Tongue (tissue), 2 donors: ENCODE results near the gene S100A16. TPM values are rescaled to one million over a fixed set of nuclear protein-coding genes. Genes with fewer than 3 reads are reported as not detected.
"Not testable (repeated sequence)": the region's sequence is repeated elsewhere in the genome, so short reads cannot be mapped to it uniquely, and the experiment has no call there.

Experiments
- DNase-seq: peaks from one replicate; pipeline ENCODE4 v3.0.0-alpha.2; 2015
- total RNA-seq: library from RNA; depleted of rRNA; stranded (reverse); fragments of >200 nt; gene quantifications from one replicate; pipeline ENCODE4 v1.2.3, GENCODE V29; 2014

The S100A16 gene
- total RNA-seq, 1 donor from 2014 or later: 76.2 TPM

GRCh38 chr1:153562021-153562420, 50.9 kb downstream of the S100A16 start:
- DNase-seq: not testable (repeated sequence)

DNA sequence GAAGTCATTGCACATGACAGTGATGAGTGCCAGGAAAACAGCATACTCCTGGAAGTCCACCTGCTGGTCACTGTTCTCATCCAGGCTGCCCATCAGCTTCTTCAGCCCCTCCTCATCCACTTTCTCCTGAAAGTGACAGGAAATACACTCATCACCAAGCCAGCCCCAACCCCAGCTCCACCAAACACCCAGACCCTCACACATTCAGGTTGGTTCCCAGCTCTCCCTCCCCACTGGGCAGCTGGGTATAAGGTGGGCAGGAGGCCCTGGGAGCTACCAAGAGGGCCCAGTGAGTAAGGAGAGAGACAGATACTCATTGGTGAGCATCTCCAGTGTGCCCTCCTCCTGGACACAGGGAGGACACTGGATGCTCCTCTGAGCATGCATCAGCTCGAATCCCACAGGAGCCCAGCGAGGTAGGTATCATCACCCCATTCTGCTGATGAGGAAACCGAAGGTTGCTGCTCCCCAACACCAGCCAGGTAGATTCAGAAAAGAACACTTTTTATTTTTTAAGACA, 51.4 kb downstream of the S100A16 start:
- no peak for DNase-seq

- DNase-seq: no peak
These were observed 52.0 kb downstream of the S100A16 start for GRCh38 chr1:153560771-153561465.

DNA sequence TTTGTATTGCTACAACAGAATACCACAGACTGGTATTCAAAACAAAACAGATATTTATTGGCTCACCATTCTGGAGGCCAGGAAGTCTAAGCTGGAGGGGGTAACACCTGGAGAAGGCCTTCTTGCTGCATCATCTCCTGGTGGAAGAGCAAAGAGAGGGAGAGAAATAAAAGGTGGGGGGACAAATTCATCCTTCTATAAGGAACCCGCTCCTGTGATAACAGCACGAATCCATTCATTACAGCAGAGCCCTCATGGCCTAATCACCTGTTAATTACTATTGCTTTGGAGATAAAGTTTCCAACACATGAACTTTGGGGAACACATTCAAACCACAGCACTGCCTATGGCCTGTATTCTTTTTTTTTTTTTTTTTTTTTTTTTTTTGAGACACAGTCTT, 52.7 kb downstream of the S100A16 start:
- no peak for DNase-seq

DNA sequence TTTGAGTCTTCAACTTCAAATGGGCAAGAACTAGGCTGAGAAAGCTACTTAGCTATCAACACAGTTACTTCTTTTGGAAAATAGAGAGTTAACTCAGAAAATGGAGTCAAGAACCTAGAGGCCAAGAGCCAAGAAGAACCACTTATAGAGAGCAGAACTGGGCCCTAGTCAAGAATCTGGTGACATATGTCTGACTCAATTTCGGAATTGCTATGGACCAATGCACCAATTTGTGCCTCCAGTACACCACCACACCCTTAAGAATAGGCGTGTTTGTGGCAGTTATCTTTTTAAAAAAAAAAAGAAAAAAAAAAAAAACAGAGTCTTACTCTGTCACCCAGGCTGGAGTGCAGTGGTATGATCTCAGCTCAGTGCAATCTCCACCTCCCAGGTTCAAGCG, 55.1 kb downstream of the S100A16 start:
- no peak for DNase-seq

Other genes with a start within 250 kb of the S100A16 start
- gene S100A12, start 237.5 kb downstream of the S100A16 start, total RNA-seq: 7.6 TPM
- gene S100A8, start 222.1 kb downstream of the S100A16 start, total RNA-seq: 87.6 TPM
- gene S100A7A, start 196.6 kb downstream of the S100A16 start, total RNA-seq: not detected
- gene S100A7, start 152.5 kb downstream of the S100A16 start, total RNA-seq: 2.6 TPM
- gene S100A6, start 77.1 kb downstream of the S100A16 start, total RNA-seq: 103 TPM
- not detected for gene S100A5, start 72.2 kb downstream of the S100A16 start, total RNA-seq
- 160 TPM for gene S100A4, start 67.3 kb downstream of the S100A16 start, total RNA-seq
- gene S100A3, start 63.9 kb downstream of the S100A16 start, total RNA-seq: 0.72 TPM
- 46.5 TPM for gene S100A2, start 47.3 kb downstream of the S100A16 start, total RNA-seq
- 40.9 TPM for gene S100A14, start 3.2 kb upstream of the S100A16 start, total RNA-seq
- 42.5 TPM for gene S100A13, start 14.4 kb upstream of the S100A16 start, total RNA-seq
- gene S100A1, start 15.3 kb upstream of the S100A16 start, total RNA-seq: 13.4 TPM
- 71.8 TPM for gene CHTOP, start 20.9 kb upstream of the S100A16 start, total RNA-seq
- gene SNAPIN, start 45.6 kb upstream of the S100A16 start, total RNA-seq: 64.9 TPM
- 136 TPM for gene ILF2, start 57.9 kb upstream of the S100A16 start, total RNA-seq
- 8.5 TPM for gene NPR1, start 65.6 kb upstream of the S100A16 start, total RNA-seq
- gene INTS3, start 114.9 kb upstream of the S100A16 start, total RNA-seq: 34.9 TPM
- 15.2 TPM for gene SLC27A3, start 162.3 kb upstream of the S100A16 start, total RNA-seq